K562 (cell line): ENCODE results near the gene UBASH3A. TPM values are rescaled to one million over a fixed set of nuclear protein-coding genes. Genes with fewer than 3 reads are reported as not detected.

Experiments used
- ATAC-seq: fragments of 200-7000 bp; cut with Tn5 transposase; 3 replicates; pipeline ENCODE4 v1.9.1; 2020; ENCODE audit warnings: moderate library complexity
- BruUV-seq: library from RNA; stranded (reverse); fragments of 400-500 nt; replicated peaks from 2 replicates; lab custom pipeline; 2021; lab: Mats Ljungman, UMichigan
- CTCF ChIA-PET: fragments of 300-600 bp; formaldehyde crosslinking; extraction: SDS; loops from one replicate; lab custom pipeline; 2021; ENCODE audit warnings: low intra/inter-chr PET ratio; lab: Yijun Ruan, JAX
- POLR2A ChIA-PET: fragments of 300-600, 350-650 bp; sonication (Branson Sonifier 250); formaldehyde crosslinking; extraction: SDS; loops from one replicate; lab custom pipeline; 2021; ENCODE audit warnings: antibody characterized with exemption, inconsistent platforms; lab: Yijun Ruan, JAX
- DNase-seq, 4 experiments: peaks; one replicate each; pipeline versions ENCODE4 v3.0.0 to v3.0.0-alpha.2; 2011 to 2018; ENCODE audit warnings: low spot score in 3 of 4, mixed read lengths in 3 of 4; ENCODE audit errors: extremely low read depth in 1 of 4
- FAIRE-seq: peaks from 2 replicates; lab custom pipeline; 2011; peaks lifted over from hg19 to GRCh38; lab: Jason Lieb, UNC
- H2AFZ ChIP-seq: 2 replicates; pipeline ENCODE4 v1.6.0; 2011; ENCODE audit warnings: low read depth, low read length, control low read depth, inconsistent platforms
- H3K27ac ChIP-seq: fragments of 200-600 bp; 3 replicates; pipeline ENCODE4 v1.8.0; 2011; ENCODE audit warnings: low read depth, mild to moderate bottlenecking, control low read depth, inconsistent platforms, low read length, moderate library complexity, mixed read lengths; ENCODE audit errors: extremely low read depth
- H3K27me3 ChIP-seq, 2 experiments: fragments of 300-600 bp in 1 of 2; 2 replicates in 1 of 2; 3 replicates in 1 of 2; pipeline versions ENCODE4 v1.6.0 to v1.8.0; 2011; ENCODE audit warnings: inconsistent platforms in 2 of 2, low read length in 2 of 2, mild to moderate bottlenecking in 1 of 2, mixed read lengths in 1 of 2, moderate library complexity in 1 of 2; ENCODE audit not compliant: control insufficient read depth in 2 of 2, insufficient read depth in 2 of 2
- H3K36me3 ChIP-seq: fragments of 300-600 bp; 3 replicates; pipeline ENCODE4 v1.8.0; 2011; ENCODE audit warnings: mild to moderate bottlenecking, low read length, inconsistent platforms; ENCODE audit not compliant: control insufficient read depth, insufficient read depth
- H3K4me1 ChIP-seq, 2 experiments: fragments of 200-600 bp in 1 of 2; replicated peaks in 1 of 2; 2 replicates in 1 of 2; 3 replicates in 1 of 2; pipeline versions ENCODE4 v1.5.1 to v1.8.0; 2011; ENCODE audit warnings: inconsistent platforms in 2 of 2, low read length in 2 of 2, mild to moderate bottlenecking in 1 of 2, mixed read lengths in 1 of 2, moderate library complexity in 1 of 2; ENCODE audit not compliant: control insufficient read depth in 2 of 2, insufficient read depth in 2 of 2
- H3K4me2 ChIP-seq: 2 replicates; pipeline ENCODE4 v1.6.1; 2011; ENCODE audit warnings: low read length, control low read depth, inconsistent platforms, mixed read lengths; ENCODE audit not compliant: insufficient read depth
- H3K4me3 ChIP-seq: fragments of 200-600 bp; sonication (generic), shearing (Covaris generic); 2 replicates; pipeline ENCODE4 v1.5.1; 2016; ENCODE audit warnings: control low read depth, inconsistent platforms
- H3K79me2 ChIP-seq: fragments of 200-600 bp; 3 replicates; pipeline ENCODE4 v1.8.0; 2011; ENCODE audit warnings: low read length, inconsistent platforms; ENCODE audit not compliant: control insufficient read depth, insufficient read depth
- H3K9ac ChIP-seq, 2 experiments: 2 replicates each; pipeline versions ENCODE4 v1.6.0 to v1.6.1; 2011; ENCODE audit warnings: low read depth in 2 of 2, low read length in 2 of 2, control low read depth in 1 of 2, inconsistent platforms in 1 of 2, mild to moderate bottlenecking in 1 of 2, mixed read lengths in 1 of 2; ENCODE audit not compliant: insufficient read depth in 1 of 2
- H3K9me1 ChIP-seq: one replicate; pipeline ENCODE4 v1.6.0; 2011; ENCODE audit warnings: inconsistent platforms, mild to moderate bottlenecking, low read length, moderate library complexity; ENCODE audit not compliant: control insufficient read depth, insufficient read depth
- H3K9me3 ChIP-seq: replicated peaks from 2 replicates; pipeline ENCODE4 v1.5.1; 2011; ENCODE audit warnings: low read depth, low read length, inconsistent platforms; ENCODE audit not compliant: control insufficient read depth, insufficient read depth
- H4K20me1 ChIP-seq: replicated peaks from 2 replicates; pipeline ENCODE4 v1.6.1; 2011; ENCODE audit warnings: low read length, inconsistent platforms, mixed read lengths; ENCODE audit not compliant: control insufficient read depth, insufficient read depth
- BCOR ChIP-seq: fragments of 450-650 bp; IDR thresholded peaks from 2 replicates; pipeline ENCODE4 v1.6.1; 2016
- ERF ChIP-seq: fragments of 450-650 bp; formaldehyde crosslinking; IDR thresholded peaks from 2 replicates; pipeline ENCODE4 v1.4.0; 2020; ENCODE audit warnings: mild to moderate bottlenecking, mixed read lengths
- HDAC2 ChIP-seq: fragments of 450-650 bp; IDR thresholded peaks from 2 replicates; pipeline ENCODE4 v1.6.1; 2016; ENCODE audit warnings: mild to moderate bottlenecking
- NCOA2 ChIP-seq, 2 experiments: fragments of 450-650 bp; IDR thresholded peaks; 2 replicates each; pipeline ENCODE4 v1.6.1; 2018; ENCODE audit warnings: mild to moderate bottlenecking in 2 of 2, moderate library complexity in 1 of 2; ENCODE audit not compliant: partially characterized antibody in 2 of 2
- RBM34 ChIP-seq: fragments of 200-400 bp; formaldehyde crosslinking; IDR thresholded peaks from 2 replicates; pipeline ENCODE4 v1.6.1; 2018; ENCODE audit warnings: low read length, borderline replicate concordance; ENCODE audit not compliant: insufficient read depth
- SMAD2 ChIP-seq: fragments of 150-350 bp; IDR thresholded peaks from 2 replicates; pipeline ENCODE4 v1.6.1; 2014; ENCODE audit warnings: low read depth, mild to moderate bottlenecking, low read length
- SMAD3 ChIP-seq: fragments of 450-650 bp; formaldehyde crosslinking; conservative IDR thresholded peaks from 2 replicates; pipeline ENCODE4 v1.4.0; 2020; ENCODE audit warnings: mild to moderate bottlenecking
- TRIM28 ChIP-seq: fragments of 450-650 bp; IDR thresholded peaks from 2 replicates; pipeline ENCODE4 v1.6.1; 2017
- ZNF830 ChIP-seq: fragments of 250-450 bp; sonication (Bioruptor Pico); IDR thresholded peaks from 2 replicates; pipeline ENCODE4 v1.5.0; 2021; ENCODE audit warnings: mild to moderate bottlenecking
- WGBS: fragments of 100-300 bp; shearing (Covaris generic); methylation state at CpG from one replicate; pipeline ENCODE4 v1.1.6; 2016; ENCODE audit warnings: low coverage, mixed read lengths; ENCODE audit not compliant: insufficient coverage; ENCODE audit errors: missing lambda C conversion rate; 5-methylcytosine and 5-hydroxymethylcytosine counted together
- in situ Hi-C: fragments of 300-500 bp; cut with MboI; formaldehyde crosslinking; loops from 4 replicates; pipeline ENCODE4 v1.15.0; 2018; ENCODE audit warnings: inconsistent platforms, mixed read lengths
- intact Hi-C: fragments of 100-400 bp; cut with micrococcal nuclease; formaldehyde crosslinking; loops from 2 replicates; pipeline ENCODE4 v1.14.2; 2022
- polyA plus RNA-seq, 8 experiments: library from polyadenylated mRNA; depleted of rRNA in 4 of 8; stranded (reverse) in 5 of 8; unstranded in 3 of 8; fragments of >200 nt; fragmentation: Nextera tagmentation in 2 of 8; fragmentation: Illumina TruSeq in 1 of 8; extraction: Ambion mirVana in 2 of 8; extraction: Trizol in 1 of 8; gene quantifications; 2 replicates each; pipeline versions ENCODE4 v1.2.1 to v1.2.3, GENCODE V29; 2011 to 2014; ENCODE audit warnings: inconsistent platforms in 1 of 8, missing spikeins in 1 of 8
- total RNA-seq, 7 experiments: library from RNA; depleted of rRNA in 6 of 7; stranded (reverse); fragments of >200 nt in 6 of 7; fragmentation: Illumina TruSeq in 2 of 7; extraction: Trizol in 2 of 7; gene quantifications; 2 replicates each; pipeline versions ENCODE4 v1.2.1 to v1.2.3, GENCODE V29; 2011 to 2021; ENCODE audit warnings: low replicate concordance in 1 of 7
- TF ChIP-seq, protein P1 (sequence below): fragments of 250-450 bp; sonication (Bioruptor Pico); IDR thresholded peaks from 2 replicates; pipeline ENCODE4 v1.4.0; 2020; ENCODE audit warnings: mild to moderate bottlenecking

The UBASH3A gene
- total and polyA plus RNA-seq, 9 of the 15 experiments (the other 6 are each of a cell fraction or from before 2014, with no cell fraction given), result 0.23 to 1.8 (median 1.1) TPM

GRCh38 chr21:42413093-42413492, 9.4 kb downstream of the UBASH3A start:
- Histone ChIP-seq H3K4me2 (no peak overlapping the region), H3K79me2 (no peaks in the 10 kb centered on the region), H3K4me1 (peaks cover 11 to 20% of the 10 kb centered on the region in 2 experiments; a peak in 4 of 5 replicates), H3K4me3 (no peak overlapping the region), H3K27me3 (no peaks in the 10 kb centered on the region), H2AFZ (no peak overlapping the region), H3K36me3 (peaks cover 4% of the 10 kb centered on the region; the same call in 2 of the 3 replicates), H3K27ac (no peak overlapping the region), H4K20me1 (no peaks in the 10 kb centered on the region; the same call in 1 of the 2 replicates), H3K9me1 (peaks cover 3% of the 10 kb centered on the region), H3K9ac (no peak overlapping the region), H3K9me3 (no peaks in the 10 kb centered on the region)
- FAIRE-seq, result no peak
- in situ Hi-C loops, result no loop called here
- ChIA-PET POLR2A (interaction anchor here (0.6 to 1.3 kb wide), 2 partner anchors 13 to 29 kb away, joined by 3 to 6 read pairs; no protein-coding TSS in a partner anchor), CTCF (no interaction called here)
- no peak for ATAC-seq
- no TSS peak for BruUV-seq
- intact Hi-C loops, result no loop called here
- 65% methylated on average over 14 of the region's 14 CpGs for WGBS
- no peak for DNase-seq
- TF ChIP-seq SMAD3 (CRISPR knock-in tag), result no peak
- TF ChIP-seq ZNF830 (CRISPR knock-in tag), result no peak
- no peak for TF ChIP-seq SMAD2
- no peak for TF ChIP-seq HDAC2
- TF ChIP-seq, protein P1, sequence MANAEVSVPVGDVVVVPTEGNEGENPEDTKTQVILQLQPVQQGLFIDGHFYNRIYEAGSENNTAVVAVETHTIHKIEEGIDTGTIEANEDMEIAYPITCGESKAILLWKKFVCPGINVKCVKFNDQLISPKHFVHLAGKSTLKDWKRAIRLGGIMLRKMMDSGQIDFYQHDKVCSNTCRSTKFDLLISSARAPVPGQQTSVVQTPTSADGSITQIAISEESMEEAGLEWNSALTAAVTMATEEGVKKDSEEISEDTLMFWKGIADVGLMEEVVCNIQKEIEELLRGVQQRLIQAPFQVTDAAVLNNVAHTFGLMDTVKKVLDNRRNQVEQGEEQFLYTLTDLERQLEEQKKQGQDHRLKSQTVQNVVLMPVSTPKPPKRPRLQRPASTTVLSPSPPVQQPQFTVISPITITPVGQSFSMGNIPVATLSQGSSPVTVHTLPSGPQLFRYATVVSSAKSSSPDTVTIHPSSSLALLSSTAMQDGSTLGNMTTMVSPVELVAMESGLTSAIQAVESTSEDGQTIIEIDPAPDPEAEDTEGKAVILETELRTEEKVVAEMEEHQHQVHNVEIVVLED (CRISPR knock-in tag), result no peak
- no peak for TF ChIP-seq RBM34
- no peak for TF ChIP-seq ERF
- TF ChIP-seq BCOR, result no peak
- no peak for TF ChIP-seq TRIM28
- TF ChIP-seq NCOA2 (IDR thresholded peaks at IDR 0.05; ENCODE audit: partially characterized antibody in 2 of 2), result no peak
